PC-3 (cell line): ENCODE results near the gene EIF2S2. TPM values are rescaled to one million over a fixed set of nuclear protein-coding genes. Genes with fewer than 3 reads are reported as not detected.
"Not testable (repeated sequence)": the region's sequence is repeated elsewhere in the genome, so short reads cannot be mapped to it uniquely, and the experiment has no call there.

ENCODE experiments used
- ATAC-seq: fragments of 200-7000 bp; cut with Tn5 transposase; 2 replicates; pipeline ENCODE4 v1.9.1; 2020; ENCODE audit warnings: mild to moderate bottlenecking, moderate library complexity
- BruUV-seq: library from RNA; stranded (reverse); fragments of 400-500 nt; replicated peaks from 2 replicates; lab custom pipeline; 2021; lab: Mats Ljungman, UMichigan
- CTCF ChIA-PET: fragments of 300-600 bp; sonication (Branson Sonifier 250); formaldehyde crosslinking; loops from one replicate; lab custom pipeline; 2022; ENCODE audit warnings: antibody characterized with exemption; lab: Charles Lee
- POLR2A ChIA-PET: fragments of 300-600 bp; sonication (Branson Sonifier 250); formaldehyde crosslinking; loops from one replicate; lab custom pipeline; 2022; ENCODE audit warnings: antibody characterized with exemption; ENCODE audit not compliant: unreplicated experiment; lab: Charles Lee
- DNase-seq: peaks from one replicate; pipeline ENCODE4 v3.0.0-alpha.2; 2015
- H2AFZ ChIP-seq: fragments of 300-600 bp; sonication (generic); 2 replicates; pipeline ENCODE4 v1.6.0; 2016; ENCODE audit warnings: antibody characterized with exemption, low read length
- H3F3A ChIP-seq: fragments of 300-600 bp; sonication (generic); one replicate; pipeline ENCODE4 v1.6.0; 2017; ENCODE audit warnings: antibody characterized with exemption, low read length, control low read depth, mild to moderate bottlenecking; ENCODE audit not compliant: unreplicated experiment
- H3K27ac ChIP-seq: fragments of 300-600 bp; sonication (generic); 2 replicates; pipeline ENCODE4 v1.5.1; 2016; ENCODE audit warnings: mild to moderate bottlenecking, low read length
- H3K27me3 ChIP-seq: fragments of 300-600 bp; sonication (generic); 2 replicates; pipeline ENCODE4 v1.6.1; 2016; ENCODE audit warnings: low read length, mixed read lengths
- H3K36me3 ChIP-seq: fragments of 300-600 bp; sonication (generic); 2 replicates; pipeline ENCODE4 v1.6.1; 2016; ENCODE audit warnings: low read depth, mixed run types, low read length, mixed read lengths
- H3K4me1 ChIP-seq: fragments of 300-600 bp; sonication (generic); 2 replicates; pipeline ENCODE4 v1.5.1; 2016; ENCODE audit warnings: low read length; ENCODE audit not compliant: insufficient read depth
- H3K4me2 ChIP-seq: fragments of 300-600 bp; sonication (generic); 2 replicates; pipeline ENCODE4 v1.6.0; 2016; ENCODE audit warnings: low read length
- H3K4me3 ChIP-seq: fragments of 300-600 bp; sonication (generic); 2 replicates; pipeline ENCODE4 v1.5.1; 2016; ENCODE audit warnings: mild to moderate bottlenecking, low read length, mixed read lengths
- H3K79me2 ChIP-seq: fragments of 300-600 bp; sonication (generic); 2 replicates; pipeline ENCODE4 v1.6.1; 2017; ENCODE audit warnings: low read length, mixed read lengths
- H3K9ac ChIP-seq: fragments of 300-600 bp; sonication (generic); 2 replicates; pipeline ENCODE4 v1.6.0; 2016; ENCODE audit warnings: mild to moderate bottlenecking, low read length
- H3K9me2 ChIP-seq: fragments of 300-600 bp; sonication (generic); replicated peaks from 2 replicates; pipeline ENCODE4 v1.6.1; 2016; ENCODE audit warnings: mixed run types, low read length, mixed read lengths
- H3K9me3 ChIP-seq: fragments of 300-600 bp; sonication (generic); 2 replicates; pipeline ENCODE4 v1.6.1; 2016; ENCODE audit warnings: low read length, mixed read lengths
- H4K20me1 ChIP-seq: fragments of 300-600 bp; sonication (generic); 2 replicates; pipeline ENCODE4 v1.6.1; 2016; ENCODE audit warnings: low read length, mixed read lengths
- CTCF ChIP-seq: fragments of 300-600 bp; sonication (generic); conservative IDR thresholded peaks from 2 replicates; pipeline ENCODE4 v1.5.1; 2017; ENCODE audit warnings: antibody characterized with exemption, low read depth, mild to moderate bottlenecking, low read length
- intact Hi-C: fragments of 100-400 bp; cut with micrococcal nuclease; formaldehyde crosslinking; loops from 2 replicates; pipeline ENCODE4 v1.9.0; 2023
- total RNA-seq: library from RNA; depleted of rRNA; stranded (reverse); fragments of >200 nt; gene quantifications from 2 replicates; pipeline ENCODE4 v1.2.3, GENCODE V29; 2014

The EIF2S2 gene
- total RNA-seq, 1 experiment from 2014 or later = 83.4 TPM

GRCh38 chr20:34133365-34133860 lies 21.4 kb upstream of the EIF2S2 start:
- H3F3A ChIP-seq, DNase-seq, H3K27ac ChIP-seq, CTCF ChIA-PET, BruUV-seq, POLR2A ChIA-PET, H4K20me1 ChIP-seq, H3K27me3 ChIP-seq, H3K36me3 ChIP-seq, H3K9me3 ChIP-seq, H2AFZ ChIP-seq, H3K4me2 ChIP-seq, H3K4me1 ChIP-seq, ATAC-seq, H3K4me3 ChIP-seq, H3K9me2 ChIP-seq, H3K79me2 ChIP-seq, H3K9ac ChIP-seq, intact Hi-C loops: not testable (repeated sequence)

- DNase-seq, H3K27me3 ChIP-seq, H4K20me1 ChIP-seq, H3K9me2 ChIP-seq, H3F3A ChIP-seq, ATAC-seq, H3K79me2 ChIP-seq, H2AFZ ChIP-seq, H3K9ac ChIP-seq, intact Hi-C loops, H3K4me1 ChIP-seq, BruUV-seq, H3K4me3 ChIP-seq, H3K36me3 ChIP-seq, H3K27ac ChIP-seq, H3K4me2 ChIP-seq, H3K9me3 ChIP-seq, POLR2A ChIA-PET, CTCF ChIA-PET: not testable (repeated sequence)
These were observed 20.9 kb upstream of the EIF2S2 start for GRCh38 chr20:34132943-34133342.

GRCh38 chr20:34132491-34132890 lies 20.4 kb upstream of the EIF2S2 start:
- H3K27me3 ChIP-seq, ATAC-seq, intact Hi-C loops, CTCF ChIA-PET, DNase-seq, H3K4me1 ChIP-seq, H3K4me3 ChIP-seq, H3K9me3 ChIP-seq, H3K79me2 ChIP-seq, H3K36me3 ChIP-seq, H3K4me2 ChIP-seq, H3K27ac ChIP-seq, H3K9ac ChIP-seq, BruUV-seq, H3K9me2 ChIP-seq, H4K20me1 ChIP-seq, POLR2A ChIA-PET, H3F3A ChIP-seq, H2AFZ ChIP-seq: not testable (repeated sequence)

GRCh38 chr20:34131491-34131890 lies 19.4 kb upstream of the EIF2S2 start:
- CTCF ChIA-PET = no interaction called here
- POLR2A ChIA-PET = no interaction called here
- Histone ChIP-seq H3K4me2 (no peak overlapping the region), H3K79me2 (no peaks in the 10 kb centered on the region), H3K27ac (no peak overlapping the region), H4K20me1 (no peaks in the 10 kb centered on the region), H3K36me3 (no peaks in the 10 kb centered on the region), H3K27me3 (no peaks in the 10 kb centered on the region), H3K4me1 (peaks cover 4% of the 10 kb centered on the region; the same call in 1 of the 2 replicates), H3F3A (no peaks in the 10 kb centered on the region), H2AFZ (no peak overlapping the region), H3K4me3 (no peak overlapping the region), H3K9me3 (no peaks in the 10 kb centered on the region), H3K9ac (no peak overlapping the region), H3K9me2 (no peaks in the 10 kb centered on the region)
- ATAC-seq = no peak
- no peak for TF ChIP-seq CTCF
- intact Hi-C loops = no loop called here
- BruUV-seq = no TSS peak
- no peak for DNase-seq
